ENCODE results near the gene RNF138.
"Not testable (repeated sequence)": the region's sequence is repeated elsewhere in the genome, so short reads cannot be mapped to it uniquely, and the experiment has no call there.

RNF138 gene

GRCh38 chr18:32091724-32092421, at the start of gene RNF138:
Gene RNF138, plus strand, starts transcription at chr18:32091874. Its CDS starts 903 bp downstream, at chr18:32092777.
- peak; percentile 92 for DNase-seq (ENCODE audit: low read depth, low spot score)

GRCh38 chr18:32042337-32042736, 49.3 kb upstream of the RNF138 start:
- DNase-seq (ENCODE audit: low read depth, low spot score) = no peak

GRCh38 chr18:32048507-32049091, 43.1 kb upstream of the RNF138 start:
- DNase-seq (ENCODE audit: low read depth, low spot score) = no peak

- DNase-seq (ENCODE audit: low read depth, low spot score) = no peak
Measured at GRCh38 chr18:32049393-32050171, 42.1 kb upstream of the RNF138 start.

- DNase-seq (ENCODE audit: low read depth, low spot score) = no peak
Measured at GRCh38 chr18:32056613-32057358, 34.9 kb upstream of the RNF138 start.

GRCh38 chr18:32057624-32058165, 34.0 kb upstream of the RNF138 start:
- DNase-seq (ENCODE audit: low read depth, low spot score) = no peak

- DNase-seq (ENCODE audit: low read depth, low spot score) = no peak
Measured at GRCh38 chr18:32060026-32060425, 31.6 kb upstream of the RNF138 start.

- DNase-seq (ENCODE audit: low read depth, low spot score) = no peak
Measured at GRCh38 chr18:32067375-32068167, 24.1 kb upstream of the RNF138 start.

- DNase-seq (ENCODE audit: low read depth, low spot score) = no peak
Measured at GRCh38 chr18:32072321-32072720, 19.4 kb upstream of the RNF138 start.

- DNase-seq (ENCODE audit: low read depth, low spot score) = no peak
Measured at GRCh38 chr18:32074206-32074605, 17.5 kb upstream of the RNF138 start.

GRCh38 chr18:32078845-32079244, 12.8 kb upstream of the RNF138 start:
- DNase-seq (ENCODE audit: low read depth, low spot score) = no peak

GRCh38 chr18:32081881-32082280, 9.8 kb upstream of the RNF138 start:
- peak; percentile 72 for DNase-seq (ENCODE audit: low read depth, low spot score)

GRCh38 chr18:32083781-32084180, 7.9 kb upstream of the RNF138 start:
- DNase-seq (ENCODE audit: low read depth, low spot score) = no peak

GRCh38 chr18:32086881-32087280, 4.8 kb upstream of the RNF138 start:
- DNase-seq (ENCODE audit: low read depth, low spot score) = no peak

- DNase-seq (ENCODE audit: low read depth, low spot score) = not testable (repeated sequence)
Measured at GRCh38 chr18:32090831-32091230, 843 bp upstream of the RNF138 start.

- no peak for DNase-seq (ENCODE audit: low read depth, low spot score)
Measured at GRCh38 chr18:32091325-32091723, 350 bp upstream of the RNF138 start.

- peak; percentile 99 for DNase-seq (ENCODE audit: low read depth, low spot score)
Measured at GRCh38 chr18:32092422-32093101, 888 bp downstream of the RNF138 start.

- DNase-seq (ENCODE audit: low read depth, low spot score) = peak; percentile 78
Measured at GRCh38 chr18:32093102-32093511, 1.4 kb downstream of the RNF138 start.

GRCh38 chr18:32093523-32093922, 1.8 kb downstream of the RNF138 start:
- no peak for DNase-seq (ENCODE audit: low read depth, low spot score)

- no peak for DNase-seq (ENCODE audit: low read depth, low spot score)
Measured at GRCh38 chr18:32095192-32095899, 3.7 kb downstream of the RNF138 start.

Measured in astrocyte of the hippocampus (primary cell).